GM04504 (cell line): ENCODE results near the gene ACIN1.
A peak's percentile ranks its signal among the peaks of the same experiment; 100 is the strongest.

Source experiments
- DNase-seq: peaks from one replicate; pipeline ENCODE4 v3.0.0-alpha.2; 2012; ENCODE audit warnings: low read depth

The ACIN1 gene

DNA sequence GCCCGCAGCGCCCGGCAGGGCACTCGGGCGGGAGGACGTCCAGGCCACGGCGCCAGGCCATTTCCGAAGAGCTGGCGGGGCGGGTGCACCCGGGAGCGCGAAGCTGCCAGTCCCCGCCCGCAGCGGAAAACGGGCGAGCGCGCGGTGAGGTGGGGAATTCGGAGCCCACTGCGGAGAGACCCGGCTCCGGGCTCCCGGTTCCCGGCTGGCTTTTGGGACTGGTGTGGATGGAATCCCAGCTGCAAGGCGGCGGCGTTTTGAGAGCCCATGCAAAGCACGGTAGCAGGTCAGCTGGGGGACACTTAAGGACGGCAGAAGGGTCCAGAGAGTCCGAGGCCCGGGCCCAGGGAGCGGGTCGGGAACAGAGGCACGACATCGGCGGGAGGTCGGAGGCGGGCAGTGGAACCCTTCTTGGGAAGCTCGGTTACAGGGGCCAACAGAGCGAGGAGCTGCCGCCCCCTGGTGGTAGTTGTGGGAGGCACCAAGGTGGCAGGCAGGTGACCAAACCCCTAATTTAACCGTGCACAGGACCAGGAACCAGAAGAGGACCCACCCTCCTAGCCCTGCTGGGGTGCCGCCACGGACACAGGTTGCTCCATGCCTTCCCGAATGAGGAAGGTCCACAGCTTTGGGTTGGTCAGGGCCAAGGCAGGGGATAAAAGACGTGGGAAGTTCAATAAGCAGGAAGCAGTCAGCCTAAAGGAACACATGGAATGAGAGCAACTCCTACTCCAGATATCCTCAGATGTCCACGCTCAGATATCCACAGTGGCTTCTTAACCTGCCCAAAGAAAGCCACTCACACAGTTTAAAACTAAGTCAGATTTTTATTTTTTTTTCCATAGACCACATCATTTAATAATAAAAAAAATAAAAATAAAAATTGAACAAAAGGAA, 36.9 kb downstream of the ACIN1 start:
- DNase-seq = peak; percentile 42

DNA sequence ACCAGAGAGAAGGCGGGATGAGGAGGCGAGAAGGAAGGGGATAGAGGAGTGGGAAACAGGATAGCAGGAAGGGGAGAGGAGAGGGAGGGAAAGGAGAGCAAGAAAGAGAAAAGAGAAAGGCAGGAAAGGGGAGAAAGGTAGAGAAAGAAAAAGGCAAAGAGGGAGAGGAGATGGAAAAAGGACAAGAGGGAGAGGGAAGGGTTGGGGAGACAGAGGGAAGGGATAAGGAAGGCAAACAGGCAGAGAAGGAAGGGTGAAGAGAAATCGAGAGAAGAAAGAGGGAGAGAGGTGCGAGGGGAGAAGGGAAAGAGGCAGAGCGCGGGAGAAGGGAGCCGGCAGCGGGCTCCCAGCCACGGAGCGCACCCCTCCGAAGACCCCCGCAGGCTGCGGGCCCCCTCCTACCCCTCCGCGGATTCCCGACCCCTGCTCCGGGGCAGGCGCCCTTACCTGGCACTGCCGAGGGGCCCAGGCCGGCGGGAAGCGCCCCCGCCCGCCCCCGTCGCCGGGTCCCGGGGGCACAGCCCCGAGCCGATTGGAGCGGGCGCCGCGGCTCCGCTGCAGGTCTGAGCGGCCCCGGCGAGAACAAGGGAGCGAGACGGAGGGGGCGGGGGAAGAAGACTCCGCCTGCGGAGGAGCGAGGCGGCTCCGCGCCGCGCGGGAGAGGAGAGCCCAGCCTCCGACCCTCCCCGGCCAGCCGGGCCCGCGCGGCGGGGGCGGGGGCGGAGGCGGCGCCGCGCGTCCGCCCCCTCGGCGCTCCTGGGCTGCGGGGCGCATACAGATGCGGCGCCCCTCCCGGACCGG, 37.8 kb downstream of the ACIN1 start, which contains the start of gene CDH24:
Gene CDH24 (minus strand): TSS at position 565 of the 801 bp plus-strand sequence. CDS start 1,787 bp downstream, outside the sequence.
- no peak for DNase-seq

DNA sequence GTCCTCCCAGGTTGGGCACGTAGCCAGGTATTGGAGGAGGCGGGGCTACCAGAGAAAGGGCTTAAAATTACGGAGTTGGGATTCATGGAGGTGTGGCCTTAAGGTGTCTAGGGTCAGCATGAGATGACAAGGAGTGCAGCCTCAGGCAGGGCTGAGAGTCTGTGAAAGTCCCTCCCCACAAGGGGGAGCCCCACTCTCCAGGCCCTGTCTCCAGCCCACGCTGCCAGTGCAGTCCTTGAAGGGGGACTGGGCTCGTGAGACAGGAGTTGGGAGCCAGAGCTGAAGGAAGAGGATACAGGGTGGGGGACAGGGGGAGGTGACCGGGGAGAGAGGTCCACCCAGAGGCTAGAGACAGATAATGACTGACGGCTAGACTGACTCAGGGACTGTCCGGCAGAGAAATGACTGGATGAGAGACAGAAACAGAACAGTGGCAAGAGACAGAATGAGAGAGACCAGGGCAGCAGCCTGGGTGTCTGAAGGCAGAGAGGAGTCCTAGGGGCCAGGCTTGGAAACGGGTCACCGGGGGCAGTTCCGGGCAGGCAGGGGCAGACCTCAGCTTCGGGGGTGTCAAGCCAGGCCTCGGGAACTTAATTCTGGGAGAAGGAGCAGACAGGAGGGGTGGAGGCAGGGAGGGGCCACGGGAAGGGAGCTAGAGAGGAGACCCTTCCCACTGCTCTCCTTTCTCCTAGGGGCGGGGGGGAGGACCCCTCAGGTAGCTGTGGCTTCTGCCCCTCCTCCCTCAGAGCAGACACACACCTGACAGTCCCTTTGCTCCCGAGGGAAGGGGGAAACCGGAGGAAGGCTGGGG, 38.6 kb downstream of the ACIN1 start:
- no peak for DNase-seq

DNA sequence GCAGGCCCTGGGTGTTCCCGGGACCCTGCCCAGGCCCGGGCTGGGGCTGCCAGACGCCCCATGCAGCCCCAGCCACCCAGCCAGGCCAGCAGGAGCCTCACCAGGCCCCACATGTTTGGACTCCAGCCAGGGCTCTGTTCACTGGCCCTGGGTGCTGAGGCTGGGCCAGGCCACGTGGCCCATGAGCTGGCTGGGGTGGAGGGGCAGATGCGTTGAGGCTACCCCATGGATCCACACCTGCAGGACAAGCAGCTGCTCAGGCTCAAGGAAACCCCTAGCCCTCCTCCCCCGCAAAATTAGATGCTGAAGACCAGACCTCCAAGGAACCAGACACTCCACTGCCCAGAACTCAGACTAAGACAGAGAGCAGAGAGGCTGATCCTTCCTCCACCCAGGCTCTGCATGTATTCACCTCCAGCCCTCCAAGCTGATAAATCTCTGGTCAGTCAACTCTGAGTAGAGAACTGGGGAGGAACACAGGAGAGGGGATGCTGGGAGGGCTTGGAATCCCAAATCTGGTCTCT, 39.3 kb downstream of the ACIN1 start:
- DNase-seq = no peak

DNA sequence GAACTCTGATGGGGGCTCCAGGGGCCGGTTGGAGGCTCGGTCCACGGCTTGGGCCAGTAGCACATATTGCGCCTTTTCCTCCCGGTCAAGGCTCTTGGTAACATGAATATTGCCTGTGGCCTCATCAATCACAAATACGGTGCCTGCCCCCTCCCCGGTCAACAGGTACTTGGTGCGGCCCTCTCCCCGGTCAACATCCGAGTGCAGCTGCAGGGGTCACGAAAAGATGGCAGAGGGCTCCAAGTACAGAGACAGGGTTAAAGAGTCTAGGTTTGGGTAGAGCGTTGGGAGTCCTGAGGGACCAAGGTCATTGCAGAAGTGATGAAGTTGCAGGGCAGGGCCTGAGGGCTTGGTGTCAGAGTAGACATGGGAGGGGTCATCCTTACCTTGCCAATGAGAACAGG, 39.8 kb downstream of the ACIN1 start:
- DNase-seq = no peak

DNA sequence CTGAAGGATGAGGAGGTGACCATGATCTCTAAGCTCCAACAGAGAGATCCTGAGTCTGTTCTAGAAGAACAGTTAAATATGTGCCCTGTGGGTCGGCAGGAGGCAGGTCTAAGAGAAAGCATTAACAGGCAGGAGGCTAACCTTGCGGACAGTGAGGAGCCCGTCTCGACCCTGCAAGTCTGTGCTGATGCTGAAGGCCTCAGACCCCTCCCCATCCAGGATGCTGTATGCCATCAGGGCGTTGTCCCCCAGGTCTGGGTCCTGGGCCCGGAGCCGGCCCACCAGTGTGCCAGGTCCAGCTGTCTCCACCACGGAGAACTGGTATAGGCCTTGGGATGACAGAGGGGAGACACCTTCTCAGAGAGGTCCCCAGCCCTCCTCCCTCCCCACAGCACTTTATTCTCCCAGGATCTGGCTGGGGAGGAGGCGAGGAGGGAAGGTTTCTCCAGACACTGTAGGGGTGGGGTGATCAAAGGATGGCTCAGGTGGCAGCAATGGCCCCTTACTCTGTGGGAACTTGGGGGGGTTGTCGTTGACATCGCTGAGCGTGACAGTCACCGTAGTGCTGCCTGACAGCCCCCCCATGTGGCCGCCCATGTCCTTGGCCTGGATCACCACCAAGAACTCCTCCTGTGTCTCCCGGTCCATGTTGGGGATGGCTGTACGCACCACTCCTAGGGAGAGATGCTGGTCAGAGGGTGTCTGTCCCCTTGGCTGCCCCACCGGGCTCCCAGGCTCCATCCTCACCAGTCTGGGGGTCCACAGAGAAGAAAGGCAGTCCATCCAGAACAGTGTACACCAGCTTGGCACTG, 40.7 kb downstream of the ACIN1 start:
- DNase-seq = no peak

DNA sequence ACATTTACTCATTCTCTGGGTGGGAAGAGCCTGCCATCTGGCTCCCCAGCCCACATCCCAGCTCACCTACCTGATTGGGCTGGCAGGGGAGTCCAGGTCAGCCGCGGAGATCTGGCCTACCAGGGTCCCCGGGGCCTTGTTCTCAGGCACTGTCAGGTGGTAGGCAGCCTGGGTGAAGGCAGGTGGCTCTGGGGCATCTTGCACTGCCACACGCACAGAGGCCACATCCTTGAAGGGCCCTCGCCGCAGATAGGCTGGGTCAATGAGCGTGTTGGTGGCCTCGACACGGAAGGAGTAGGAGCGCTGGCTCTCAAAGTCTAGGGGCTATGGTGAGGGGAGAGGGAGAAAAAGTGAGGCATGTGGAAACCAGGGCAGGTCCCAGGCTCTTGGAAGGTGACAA, 41.5 kb downstream of the ACIN1 start:
- no peak for DNase-seq

DNA sequence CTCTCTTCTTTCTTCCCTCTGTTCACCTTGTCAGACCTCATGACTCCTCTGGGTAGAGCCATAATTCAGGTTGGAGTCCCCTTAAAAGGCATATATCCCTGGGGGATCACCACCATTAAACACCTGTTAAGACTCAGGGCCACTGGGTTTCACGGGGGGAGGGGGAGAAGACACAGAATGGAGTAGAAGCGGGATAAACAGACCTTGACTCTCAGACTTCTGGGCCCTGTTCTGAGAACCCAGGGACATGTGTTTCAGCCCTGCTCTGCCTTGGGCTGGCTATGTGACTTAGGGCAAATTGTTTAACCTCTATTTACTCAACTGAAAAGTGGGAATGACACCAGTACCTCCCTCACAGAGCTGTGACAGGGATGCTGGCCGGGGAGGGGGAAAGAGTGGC, 42.3 kb downstream of the ACIN1 start:
- DNase-seq = no peak

DNA sequence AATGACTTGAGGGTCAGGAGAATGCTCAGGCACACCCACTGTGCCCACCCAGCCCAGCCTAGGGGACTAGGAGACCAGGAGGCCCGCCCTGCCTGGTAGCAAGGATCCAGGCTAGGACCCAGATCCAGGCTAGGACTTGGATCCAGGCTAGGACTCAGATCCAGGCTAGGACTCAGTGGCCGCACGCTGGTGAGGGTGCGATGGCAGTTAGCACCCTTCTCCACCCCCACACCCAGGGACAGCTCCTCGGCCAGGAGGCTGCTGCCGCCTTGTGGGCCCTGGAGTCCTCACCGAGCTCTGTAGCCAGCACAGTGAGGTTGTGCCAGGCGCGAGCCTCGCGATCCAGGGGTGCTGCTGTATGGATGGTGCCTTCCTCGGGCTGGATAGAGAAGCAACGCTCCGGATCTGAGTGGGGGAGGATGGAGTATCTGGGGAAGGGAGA, 42.7 kb downstream of the ACIN1 start:
- DNase-seq = no peak

DNA sequence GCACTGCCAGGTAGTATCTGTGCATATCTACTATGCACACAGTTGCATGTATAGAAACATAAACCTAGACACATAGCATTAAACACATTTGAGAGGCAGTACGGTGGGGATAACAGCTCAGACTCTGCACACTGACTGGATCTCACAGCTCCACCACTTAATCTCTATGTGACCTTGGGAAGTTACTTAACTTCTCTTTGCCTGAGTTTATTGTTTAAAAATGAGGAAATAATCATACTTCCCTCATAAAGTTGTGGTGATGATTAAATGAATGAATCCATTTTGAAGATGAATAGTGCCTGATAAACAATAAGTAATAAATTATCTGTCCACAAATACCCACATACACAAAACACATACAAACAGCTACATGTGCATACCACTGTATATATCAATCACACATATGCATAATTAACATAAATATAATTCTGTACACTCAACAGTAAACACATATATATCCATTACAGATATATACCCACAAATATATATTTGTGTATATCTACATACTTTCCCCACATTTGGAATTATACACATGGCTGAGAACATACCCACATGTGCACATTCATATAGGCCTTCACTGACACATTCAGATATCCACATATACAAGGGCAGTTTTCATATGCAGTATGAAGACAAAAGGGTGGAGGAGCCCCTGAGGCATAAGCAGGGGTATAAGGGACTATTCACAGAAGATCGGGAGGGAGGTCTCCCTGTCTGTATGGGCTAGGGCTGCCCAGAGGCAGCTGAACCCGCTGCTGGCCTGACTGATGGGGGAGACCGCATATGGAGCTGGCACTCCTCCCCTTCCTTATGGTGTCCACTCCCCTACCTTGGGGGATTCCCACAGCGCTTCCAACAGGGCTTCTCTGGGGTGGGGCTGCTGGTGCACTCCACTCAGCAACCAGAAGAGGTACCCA, 43.5 kb downstream of the ACIN1 start:
- DNase-seq = no peak

DNA sequence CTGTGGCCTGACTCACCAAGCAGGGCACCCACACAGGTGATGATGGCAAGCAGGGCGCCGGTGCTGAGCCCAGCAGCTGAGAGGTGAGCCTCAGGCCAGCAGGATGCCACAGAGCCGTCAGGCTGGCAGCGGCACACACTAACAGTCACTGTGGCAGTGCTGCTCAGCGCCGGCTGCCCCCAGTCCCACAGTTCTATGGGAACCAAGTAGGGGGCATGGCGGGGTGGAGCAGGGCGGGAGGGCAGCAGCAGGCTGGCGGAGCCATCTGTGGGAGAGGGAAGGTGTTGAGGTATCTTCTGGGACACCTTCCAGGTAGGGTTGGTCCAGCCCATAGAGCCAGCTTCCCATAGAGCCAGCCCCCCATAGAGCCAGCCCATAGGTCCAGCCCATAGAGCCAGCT, 45.9 kb downstream of the ACIN1 start:
- no peak for DNase-seq

DNA sequence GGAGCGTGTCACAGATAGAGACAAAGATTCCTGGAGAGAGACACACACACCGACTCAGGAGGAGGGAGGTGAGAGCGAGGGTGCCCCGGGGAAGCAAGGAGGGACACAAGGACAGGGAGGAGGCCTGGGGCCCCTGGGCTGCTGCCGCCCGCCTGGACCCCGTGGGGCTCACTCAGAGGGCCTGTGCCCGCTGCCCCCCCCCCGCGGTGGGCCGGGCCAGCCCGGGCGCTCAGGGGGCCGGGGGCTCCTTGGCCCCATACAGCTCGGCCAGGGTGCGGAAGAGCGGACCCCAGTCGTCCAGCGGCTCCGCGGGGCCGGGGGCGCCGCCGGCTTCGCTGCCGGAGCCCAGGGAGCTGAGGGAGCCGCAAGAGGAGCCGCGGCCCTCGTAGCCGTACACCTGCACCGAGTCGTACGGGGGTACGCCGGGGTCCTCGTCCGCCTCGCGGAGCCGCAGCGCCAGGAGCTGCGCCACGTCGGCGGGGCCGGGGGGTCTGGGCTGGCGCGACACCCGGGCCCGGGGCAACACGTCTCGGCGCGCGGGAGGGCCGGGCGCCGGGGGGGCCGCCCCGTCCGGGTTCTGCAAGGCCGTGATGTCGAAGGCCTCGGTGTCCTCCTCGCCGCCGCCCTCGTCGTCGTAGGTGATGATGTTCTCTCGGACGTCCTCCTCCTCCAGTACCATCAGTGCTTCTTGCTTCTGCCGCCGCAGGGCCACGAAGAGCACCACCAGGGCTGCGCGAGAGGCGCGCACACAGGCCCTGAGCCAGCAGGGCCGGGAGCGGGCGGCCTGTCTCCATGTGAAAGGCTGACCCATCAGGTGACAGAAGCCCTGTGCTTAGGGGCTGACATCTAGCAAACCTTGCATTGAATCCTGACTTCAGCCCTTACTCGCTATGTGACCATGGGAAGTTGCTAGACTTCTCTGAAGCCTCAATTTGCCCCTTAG, 46.9 kb downstream of the ACIN1 start:
- no peak for DNase-seq

DNA sequence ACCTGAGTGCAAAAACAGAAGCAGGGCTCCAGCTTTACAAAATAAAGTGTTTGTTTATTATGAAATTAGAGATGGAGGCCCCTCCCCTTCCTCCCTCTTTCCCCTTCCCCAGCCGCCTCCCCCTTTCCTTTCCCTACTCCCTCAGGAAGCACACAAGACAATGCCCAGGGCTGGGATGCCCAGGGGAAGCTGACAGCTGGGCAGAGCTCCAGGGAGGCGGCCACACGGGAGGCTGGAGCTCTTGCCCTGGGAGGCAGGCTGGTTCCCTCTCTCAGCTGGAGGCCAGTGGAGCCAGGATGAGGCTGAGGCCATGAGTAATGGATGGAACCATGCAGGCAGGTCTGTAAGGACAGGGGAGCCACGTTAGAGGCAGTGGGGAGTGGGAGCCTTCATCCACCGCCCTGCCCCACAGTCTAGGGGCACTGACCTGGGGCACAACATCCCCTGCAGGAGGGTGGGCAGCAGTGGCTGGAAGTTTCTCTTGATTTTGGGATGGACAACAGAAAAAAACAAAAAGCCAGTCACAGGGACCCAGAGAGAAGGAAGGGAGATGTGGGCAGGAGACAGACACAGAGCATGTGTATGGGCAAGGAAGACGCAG, 47.8 kb downstream of the ACIN1 start:
- DNase-seq = no peak

DNA sequence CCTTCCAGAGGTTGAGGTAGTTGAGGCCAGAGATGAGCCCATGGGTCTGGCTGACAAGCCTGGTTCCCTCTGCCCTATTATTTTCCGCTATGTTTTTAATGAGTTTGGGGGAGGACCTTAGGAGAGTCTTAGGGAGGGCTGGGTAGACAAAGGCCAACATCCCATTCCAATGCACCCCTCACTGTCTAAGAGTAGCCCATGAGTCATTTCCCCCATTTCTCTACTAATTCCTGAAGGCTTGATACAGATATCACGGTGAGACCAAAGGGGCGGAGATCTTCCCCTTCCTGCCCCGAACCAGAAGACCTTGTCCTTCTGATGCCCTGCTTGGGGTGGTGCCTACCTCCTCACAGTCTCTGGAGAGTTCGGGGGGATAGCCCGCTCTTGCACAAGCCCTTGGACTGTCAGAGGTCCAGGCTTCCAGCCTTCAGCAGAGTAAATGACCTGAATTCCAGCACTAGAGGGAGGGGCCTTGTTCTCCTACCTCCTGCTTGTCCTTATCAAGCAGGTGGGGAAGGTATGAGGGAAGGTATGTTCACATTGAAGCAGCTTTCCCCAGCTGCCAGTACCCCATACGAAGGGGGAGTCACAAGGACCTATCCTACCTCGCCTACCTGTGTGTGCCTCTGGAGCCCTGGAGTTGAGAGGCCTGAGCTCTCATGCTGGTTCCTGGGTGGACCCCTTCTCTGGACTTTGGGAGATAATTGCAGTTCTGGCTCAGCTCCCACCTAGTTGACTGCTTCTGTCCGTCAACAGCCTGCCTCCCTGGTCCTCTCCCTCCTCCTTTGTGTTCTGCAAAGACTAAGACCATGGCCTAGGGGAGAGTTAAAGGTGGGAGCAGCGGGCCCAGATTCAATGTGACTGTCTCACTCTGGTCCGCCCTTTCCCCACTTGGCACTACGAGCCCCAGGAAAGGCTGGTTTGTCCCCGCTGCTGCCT, 49.2 kb downstream of the ACIN1 start:
- no peak for DNase-seq

DNA sequence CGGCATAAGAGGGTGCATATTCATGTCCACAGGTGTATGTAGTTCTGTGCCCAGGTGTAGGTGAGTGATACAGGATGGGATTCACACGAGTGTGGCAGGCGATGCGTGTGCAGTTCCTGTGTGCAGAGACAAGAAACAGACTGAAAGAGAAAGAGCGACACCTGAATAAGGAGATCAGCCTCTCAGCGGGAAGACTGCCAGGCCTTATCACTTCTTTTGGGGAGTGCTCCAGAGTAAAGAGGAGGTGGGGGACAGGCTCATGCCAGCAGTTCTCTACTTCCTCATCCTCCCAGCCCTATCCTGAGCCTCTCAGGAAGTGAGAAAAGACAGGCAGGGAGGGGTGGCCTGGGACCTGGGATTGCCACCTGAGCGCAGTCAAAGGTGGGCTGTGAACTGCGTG, 50.1 kb downstream of the ACIN1 start:
- DNase-seq = no peak

DNA sequence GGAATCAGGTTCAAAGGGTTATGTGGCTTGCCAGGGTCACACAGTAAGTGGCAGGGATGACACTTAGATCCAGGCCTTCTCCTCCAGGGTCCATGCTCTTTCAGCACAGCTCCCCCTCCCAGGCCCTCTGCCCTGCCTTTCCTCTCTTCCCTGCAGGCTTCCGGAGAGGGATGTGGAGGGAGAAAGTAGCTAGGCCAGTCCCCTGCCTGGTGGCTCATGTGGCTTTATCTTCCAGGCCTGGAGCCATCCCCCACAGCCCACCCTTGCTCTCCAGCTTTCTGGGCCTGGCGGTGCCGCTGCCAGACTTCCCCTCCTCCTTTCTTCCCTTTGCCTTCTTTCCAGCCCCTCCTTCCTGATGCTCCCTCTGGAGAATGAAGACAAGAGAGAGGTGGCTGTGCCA, 51.2 kb downstream of the ACIN1 start:
- no peak for DNase-seq

DNA sequence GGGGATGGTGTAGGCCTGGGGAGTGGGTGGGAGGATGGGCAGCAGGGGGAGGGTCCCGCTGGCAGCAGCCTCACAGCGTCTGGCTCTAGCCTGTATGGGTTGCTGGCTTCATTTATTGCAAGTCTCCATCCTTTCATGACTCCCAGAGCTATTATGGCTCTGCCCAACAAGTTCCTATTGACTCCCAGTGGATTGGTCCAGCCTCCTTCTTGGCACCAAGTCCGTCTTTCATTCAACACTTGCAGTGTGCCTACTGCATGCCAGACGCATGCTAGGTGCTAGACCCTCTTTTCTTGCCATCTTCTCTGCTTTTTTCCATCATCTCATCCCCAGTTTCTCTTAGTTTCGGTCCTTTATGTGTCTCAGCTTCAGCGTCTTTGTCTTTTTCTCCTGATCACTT, 51.8 kb downstream of the ACIN1 start:
- no peak for DNase-seq
